HG03520 (cell line): ENCODE measurements around the gene ZNF584.

Source experiments
- ATAC-seq: cut with Tn5 transposase; IDR thresholded peaks from one replicate; pipeline ENCODE4 v1.9.1; 2021; ENCODE audit warnings: mild to moderate bottlenecking, moderate library complexity; ENCODE audit not compliant: unreplicated experiment

Gene ZNF584

DNA sequence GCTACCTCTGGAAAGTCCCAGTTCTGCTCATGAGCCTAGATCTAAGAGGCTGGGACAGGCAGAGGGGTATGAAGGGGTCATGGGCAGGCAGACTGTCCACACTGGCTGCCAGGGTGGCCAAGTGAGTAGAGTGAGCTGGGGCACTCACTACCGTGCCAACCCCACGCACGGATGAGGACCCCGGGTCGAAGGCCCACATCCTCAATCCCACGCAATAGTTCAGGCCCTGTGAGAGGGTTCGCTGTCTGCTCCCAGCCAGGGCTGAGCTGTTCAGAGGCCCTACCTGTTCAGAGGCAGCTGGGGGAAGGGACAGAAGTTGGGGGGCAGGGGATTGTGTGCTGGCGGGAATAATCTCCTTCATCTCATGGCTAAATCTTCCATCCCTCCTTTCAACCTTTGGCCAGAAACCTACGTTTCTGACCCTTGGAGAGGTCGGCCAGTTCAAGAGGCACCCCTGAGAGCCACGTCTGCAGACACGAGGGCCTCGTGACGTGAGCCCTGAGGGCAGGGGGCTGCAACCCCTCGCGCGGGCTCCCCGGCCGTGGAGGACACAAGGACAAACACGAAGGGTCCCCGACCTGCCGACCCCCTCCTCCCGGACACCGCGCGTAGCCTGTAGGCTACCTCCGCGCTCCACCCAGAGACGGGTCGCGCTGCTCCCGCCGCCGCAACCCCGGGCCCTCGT is 22.4 kb upstream of the ZNF584 start:
- ATAC-seq, result no peak

DNA sequence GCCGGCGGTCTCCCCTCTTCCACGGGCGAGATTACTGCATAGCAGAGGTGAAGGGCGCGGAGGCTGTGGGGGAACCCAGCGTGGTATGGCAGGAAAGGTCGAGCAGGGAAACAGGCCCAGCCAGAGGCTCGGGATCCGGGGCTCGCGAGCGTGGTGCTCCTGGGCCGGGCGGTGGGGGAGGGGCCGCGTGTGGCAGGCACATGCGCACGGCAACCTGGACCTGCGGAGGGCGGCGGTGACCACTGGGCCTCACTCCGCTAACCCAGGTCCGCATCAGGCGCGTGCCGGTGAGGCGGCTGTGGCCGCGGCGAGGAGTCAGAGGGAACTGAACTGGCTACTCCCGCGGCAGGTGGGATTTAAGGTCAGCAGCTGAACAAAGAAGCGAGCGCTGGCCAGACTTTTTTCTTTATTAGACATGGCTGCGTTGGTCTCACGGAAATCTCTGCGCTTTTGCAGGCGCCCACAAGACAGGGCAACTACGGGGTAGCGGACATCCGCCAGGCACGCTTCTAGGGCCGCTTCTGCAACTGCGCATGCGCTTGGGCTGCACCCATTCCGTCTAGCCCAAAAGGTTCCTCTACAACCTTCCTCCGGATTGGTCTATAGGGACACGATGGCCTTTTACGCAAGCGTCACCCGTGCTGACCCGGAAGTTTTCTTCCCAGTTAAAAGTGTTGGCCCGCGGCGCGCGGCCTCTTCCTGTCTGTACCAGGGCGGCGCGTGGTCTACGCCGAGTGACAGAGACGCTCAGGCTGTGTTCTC is 21.7 kb upstream of the ZNF584 start, which contains the start of gene RPS5:
Gene RPS5, plus strand, starts transcription at position 694 of the 762 bp plus-strand sequence. CDS start 869 bp downstream, outside the sequence.
- ATAC-seq, result peak; percentile 89

DNA sequence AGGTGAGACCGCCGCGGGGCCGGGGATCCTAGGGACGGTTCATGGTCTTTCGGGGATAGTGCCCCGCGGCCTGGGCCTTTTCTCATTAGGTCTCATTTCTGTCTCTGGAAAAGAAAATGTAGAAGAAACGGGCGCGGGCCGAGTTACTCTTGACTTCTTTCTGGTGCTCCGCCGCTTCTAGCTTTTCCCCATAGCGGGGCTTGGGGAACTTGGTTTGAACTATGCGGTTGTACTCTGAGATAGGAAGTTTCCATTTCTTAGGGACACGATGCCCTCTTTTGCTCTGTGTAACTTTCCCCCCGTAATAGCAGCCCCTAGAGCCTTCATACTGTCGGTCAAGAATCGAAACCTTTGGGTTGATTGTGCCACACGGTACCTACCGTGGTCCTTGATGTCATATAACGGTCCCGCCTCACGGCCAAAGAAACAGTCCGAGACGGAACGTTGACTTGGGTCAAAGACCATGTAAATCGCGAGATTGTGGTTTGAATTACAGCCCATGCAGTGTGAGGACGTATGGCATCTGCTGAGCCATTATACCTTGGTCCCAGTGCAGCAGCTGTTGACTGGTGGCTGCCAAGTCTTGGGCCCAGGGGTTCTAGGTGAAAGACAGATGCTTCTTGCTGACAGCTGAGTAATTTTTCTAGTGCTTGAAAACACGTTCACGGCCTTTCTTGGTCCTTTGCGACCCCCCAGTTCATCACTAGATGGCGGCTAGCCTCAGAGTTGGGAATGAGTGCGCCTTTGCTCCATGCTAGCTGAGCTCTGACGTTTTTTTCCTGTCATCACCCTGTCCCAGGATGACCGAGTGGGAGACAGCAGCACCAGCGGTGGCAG is 20.9 kb upstream of the ZNF584 start:
- no peak for ATAC-seq

DNA sequence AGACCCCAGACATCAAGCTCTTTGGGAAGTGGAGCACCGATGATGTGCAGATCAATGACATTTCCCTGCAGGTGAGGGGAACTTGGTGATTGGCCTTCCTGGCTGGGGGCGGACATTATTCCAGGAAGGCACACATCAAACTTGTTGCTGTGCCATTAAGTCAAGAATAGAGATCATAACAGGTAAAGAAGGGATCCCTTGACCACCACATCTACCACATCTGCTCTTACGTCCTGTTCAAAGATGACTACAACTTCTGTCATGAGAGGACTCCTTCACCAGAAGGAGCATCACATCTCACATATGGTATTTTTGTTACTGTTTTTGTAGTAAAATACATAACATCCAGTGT is 20.3 kb upstream of the ZNF584 start:
- no peak for ATAC-seq

DNA sequence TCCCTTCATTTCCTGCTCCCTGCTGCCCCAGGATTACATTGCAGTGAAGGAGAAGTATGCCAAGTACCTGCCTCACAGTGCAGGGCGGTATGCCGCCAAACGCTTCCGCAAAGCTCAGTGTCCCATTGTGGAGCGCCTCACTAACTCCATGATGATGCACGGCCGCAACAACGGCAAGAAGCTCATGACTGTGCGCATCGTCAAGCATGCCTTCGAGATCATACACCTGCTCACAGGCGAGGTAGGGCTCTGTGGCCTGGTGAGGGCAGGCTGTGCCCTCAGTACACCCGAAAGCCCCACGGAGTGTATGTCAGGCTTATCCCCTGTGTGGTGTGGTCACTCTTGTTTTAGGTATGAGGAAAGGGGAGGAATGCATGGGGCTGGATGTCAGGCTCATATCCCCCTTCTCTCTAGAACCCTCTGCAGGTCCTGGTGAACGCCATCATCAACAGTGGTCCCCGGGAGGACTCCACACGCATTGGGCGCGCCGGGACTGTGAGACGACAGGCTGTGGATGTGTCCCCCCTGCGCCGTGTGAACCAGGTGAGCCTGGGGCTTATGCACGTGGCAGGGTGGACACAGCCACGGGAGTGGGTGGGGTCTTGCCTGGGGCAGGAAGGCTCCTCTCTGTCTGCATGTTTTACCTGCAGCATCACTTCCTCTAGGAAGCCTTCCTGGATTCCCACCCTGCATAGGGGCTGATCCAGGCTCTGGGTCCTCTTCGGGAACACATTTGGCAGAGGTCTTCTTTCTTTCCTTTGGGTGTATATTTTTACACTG is 15.3 kb upstream of the ZNF584 start:
- no peak for ATAC-seq

DNA sequence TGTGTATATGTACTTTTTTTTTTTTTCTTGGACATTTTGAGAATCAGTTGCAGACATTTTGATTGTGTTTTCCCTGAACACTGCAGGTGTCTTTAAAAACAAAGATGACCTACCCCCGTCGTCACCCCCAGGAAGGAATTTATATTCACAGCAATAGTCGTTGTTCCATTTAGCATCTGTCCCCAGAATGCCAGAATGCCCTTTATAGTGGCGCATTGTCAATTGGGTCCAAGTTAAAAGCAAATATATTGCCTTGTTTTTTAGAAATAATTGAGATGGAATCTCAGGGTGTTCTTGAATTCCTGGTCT is 14.8 kb upstream of the ZNF584 start:
- ATAC-seq, result no peak

DNA sequence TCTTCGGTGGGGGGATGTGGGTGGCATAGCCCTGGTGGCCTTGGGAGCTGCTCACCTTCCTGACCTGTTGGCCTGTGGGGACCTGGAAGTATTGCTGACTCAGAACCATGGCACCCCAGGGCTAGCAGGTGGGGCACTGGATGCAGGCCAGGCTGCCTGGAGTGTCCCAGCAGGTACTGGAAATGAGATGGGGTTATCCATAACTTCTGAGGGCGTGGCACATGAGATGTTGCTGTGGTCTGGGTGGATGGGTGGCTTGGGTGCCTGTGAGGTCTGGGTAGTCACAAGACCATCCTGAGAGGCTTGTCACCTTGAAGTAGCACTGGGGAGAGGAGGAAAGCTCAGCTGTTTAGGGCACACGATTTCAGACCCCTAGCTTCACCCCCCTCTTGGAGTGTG is 13.6 kb upstream of the ZNF584 start:
- ATAC-seq, result no peak

DNA sequence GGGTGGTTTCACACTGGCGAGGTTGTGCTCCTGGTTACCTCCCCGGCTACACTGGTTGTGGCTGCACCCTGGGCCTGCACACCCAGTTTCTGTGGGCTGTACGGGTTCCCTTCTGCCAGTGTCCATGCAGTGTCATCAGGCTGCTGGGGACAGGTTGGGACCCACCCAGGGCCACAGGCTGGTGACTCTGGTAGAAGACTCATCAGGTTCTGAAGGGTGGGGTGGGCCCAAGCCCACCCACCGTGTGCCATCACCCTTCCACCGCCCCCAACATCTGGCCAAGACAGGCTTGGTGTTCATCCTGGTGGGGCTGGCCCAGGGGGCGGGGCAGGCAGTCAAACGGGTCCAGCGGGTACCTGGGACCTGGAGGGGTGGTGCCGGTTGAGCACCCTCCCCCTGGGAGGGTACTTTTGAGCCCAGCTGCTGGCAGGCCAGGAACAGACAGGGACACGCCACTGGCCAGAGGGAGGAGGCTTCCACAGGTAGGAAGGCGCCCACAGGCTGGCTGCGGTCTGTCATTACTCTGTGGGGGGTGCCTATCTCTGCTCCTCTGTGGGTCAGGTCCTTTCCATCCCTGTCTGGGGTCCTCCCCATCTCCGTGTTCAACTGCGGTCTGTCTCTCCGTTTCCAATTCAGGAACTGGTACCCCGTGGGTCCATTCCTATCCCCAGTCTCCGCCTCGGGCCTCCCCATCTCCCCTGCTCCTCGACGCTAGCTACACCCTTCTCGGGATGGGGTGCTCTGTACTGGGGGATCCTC is 13.1 kb upstream of the ZNF584 start, which contains the start of gene RNF225:
Gene RNF225, plus strand, starts transcription at position 437 of the 759 bp plus-strand sequence. CDS start 434 bp downstream, outside the sequence.
- ATAC-seq, result no peak

DNA sequence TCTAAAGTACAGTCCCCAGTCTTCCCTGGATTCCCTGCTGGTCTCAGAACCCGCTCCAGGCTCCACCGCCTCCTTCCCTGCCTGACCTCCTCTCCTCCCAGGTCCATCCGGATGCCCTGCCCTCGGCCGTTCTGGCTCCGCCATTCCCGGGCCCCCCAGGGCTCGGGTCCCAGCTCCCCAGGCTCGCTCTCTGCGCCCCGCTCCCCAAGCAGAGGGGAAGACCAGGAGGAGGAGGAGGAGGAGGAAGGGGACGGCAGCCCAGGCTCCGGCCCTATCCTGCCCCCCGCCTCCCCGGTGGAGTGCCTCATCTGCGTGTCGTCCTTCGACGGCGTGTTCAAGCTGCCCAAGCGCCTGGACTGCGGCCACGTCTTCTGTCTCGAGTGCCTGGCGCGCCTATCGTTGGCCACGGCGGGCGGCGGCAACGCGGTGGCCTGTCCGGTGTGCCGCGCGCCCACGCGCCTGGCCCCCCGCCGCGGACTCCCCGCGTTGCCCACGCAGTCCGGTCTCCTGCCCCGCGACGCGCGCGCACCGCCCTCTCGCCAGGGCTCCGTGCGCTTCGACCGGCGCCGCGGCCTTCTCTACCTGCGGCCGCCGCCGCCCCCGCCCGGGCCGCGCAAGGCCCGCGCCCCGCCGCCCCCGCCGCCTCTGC is 12.3 kb upstream of the ZNF584 start:
- no peak for ATAC-seq

DNA sequence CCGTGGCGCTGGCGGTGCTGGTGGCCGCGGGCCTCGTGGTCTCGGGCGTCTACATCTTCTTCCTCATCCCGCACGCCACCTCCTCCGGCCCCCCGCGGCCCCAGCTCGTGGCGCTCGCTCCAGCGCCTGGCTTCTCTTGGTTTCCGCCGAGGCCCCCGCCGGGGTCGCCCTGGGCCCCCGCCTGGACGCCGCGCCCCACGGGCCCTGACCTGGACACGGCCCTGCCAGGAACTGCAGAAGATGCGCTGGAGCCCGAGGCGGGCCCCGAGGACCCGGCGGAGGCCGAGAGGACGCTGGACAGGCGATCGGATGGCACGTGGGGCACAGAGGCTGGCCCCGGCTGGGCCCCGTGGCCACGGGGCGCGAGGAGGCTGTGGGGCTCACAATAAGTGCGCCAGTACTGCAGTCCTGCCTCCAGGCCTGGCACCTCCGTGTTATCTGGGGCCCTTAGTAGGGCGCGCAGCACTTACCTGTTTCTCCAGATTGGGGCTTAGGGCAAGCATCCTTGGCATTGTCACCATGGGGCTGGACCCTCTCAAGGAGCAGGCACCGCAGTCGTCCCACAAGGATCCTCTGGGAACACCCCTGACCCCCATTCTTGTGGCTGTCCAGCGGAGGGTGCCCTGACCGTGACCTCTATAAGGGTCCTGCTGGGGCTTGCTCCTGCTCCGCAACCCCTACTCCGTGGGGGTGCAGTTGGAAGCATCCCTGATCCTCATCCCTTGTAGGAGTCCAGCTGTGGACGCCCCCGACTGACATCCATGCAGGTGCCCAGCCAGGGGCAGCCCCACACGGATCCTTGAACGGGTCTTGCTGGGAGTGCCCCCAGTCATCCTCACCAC is 11.5 kb upstream of the ZNF584 start:
- ATAC-seq, result no peak

DNA sequence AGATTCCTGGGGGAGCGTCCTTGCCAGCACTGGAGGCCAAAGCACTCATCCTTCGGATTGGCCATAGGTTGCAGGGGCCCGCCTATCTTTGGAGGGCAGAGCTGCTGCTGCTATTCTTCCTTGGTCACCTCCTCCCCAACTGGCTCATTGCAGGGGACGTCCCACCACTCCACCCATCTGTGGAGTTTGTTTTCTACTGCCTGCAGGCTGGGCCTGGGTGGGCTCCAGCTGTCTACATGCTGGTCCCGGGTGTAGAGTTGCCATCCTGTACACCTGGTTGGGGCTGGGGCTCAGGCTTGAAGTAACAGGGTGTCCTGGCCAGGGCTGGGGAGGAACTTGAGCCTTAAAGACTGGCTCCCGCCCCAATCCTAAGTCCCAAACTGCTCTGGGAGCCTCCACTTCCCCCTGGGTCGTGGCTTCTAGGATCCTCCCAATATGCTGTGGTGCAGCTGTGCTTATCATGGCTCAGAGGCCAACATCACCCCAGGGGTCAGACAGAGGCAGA is 10.9 kb upstream of the ZNF584 start:
- ATAC-seq, result no peak

DNA sequence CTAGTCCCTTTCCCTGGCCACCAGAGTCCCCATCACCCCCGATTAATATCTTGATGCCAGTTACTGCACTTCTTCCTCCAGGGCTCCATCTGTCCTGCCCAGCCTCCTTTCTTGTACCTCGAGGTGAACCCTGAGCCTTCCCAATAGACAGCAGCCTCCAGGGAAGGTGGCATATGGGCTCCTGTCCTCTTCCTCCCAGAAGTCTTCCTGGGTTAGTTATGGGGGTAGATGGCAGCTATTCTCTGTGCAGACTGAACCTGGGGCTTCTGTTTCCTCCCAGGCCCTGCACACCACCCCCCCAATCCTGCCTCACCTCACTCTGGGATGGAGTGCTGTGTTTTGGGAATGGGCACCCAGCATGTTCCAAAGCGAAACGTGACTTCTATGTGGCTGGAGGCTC is 10.4 kb upstream of the ZNF584 start:
- ATAC-seq, result no peak

DNA sequence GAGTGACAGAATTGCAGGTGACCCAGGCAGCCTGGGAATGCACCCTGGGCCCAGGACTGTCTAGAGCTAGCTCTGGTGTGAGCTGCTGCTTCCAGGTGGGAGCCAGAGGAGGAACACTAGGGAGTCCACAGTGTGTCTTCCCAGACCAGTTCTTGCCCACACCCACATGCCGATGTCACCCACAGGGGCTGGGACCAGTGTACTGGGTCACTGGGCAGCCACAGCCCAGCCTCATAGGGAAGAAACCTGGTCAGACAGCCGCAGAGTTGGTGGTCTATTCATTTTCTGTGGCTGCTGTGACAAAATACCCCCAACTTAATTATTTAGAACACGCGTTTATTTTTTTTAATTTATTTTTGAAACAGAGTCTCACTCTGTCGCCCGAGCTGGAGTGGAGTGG is 9.9 kb upstream of the ZNF584 start:
- no peak for ATAC-seq

DNA sequence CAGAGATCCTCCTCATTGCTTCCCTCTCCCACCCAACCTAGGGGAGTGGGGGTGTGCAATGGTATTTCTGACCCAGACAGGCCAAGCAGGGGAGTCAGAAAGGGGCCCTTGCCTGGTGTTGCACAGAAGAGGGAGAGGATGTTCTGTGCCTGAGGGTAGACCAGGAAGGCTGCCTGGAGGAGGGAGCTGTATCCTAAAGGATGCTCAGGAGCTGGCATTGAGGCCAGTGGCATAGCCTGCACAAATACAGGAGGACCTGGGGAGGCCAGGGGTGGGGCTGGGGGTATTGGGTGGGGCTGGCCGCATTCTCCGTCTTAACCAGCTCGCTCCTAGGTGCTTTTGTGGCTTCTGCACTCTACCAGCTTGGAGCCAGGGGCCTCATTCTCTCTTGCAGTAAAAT is 8.5 kb upstream of the ZNF584 start:
- ATAC-seq, result no peak

DNA sequence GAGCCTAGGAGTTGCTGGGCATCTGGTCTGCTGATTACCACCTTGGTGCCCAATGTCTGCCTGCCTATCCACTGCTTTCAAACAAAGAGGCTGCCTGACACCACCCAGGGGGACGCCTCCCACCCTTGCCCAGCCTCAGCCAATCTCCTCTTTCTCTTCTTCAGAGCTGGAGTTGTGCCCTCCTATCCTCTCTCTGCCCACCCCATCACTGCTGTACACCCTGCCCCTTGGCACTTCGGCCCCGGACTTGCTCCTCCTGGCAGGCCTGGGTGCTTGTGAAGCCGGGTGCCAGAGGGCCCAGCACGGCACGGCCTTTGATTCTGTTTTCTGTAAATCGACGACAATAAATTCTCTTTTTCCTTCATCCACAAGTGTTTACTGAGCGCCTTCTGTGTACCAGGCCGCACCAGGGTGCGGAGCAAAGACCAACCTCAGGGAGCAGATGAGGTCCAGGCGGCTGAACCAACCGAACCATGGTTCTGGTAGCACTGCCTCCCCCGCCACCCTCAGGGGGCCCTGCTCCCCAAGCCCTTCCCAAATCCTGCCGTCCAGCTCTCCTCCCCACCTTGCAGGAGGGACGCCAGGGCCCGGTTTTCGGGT is 8.0 kb upstream of the ZNF584 start:
- ATAC-seq, result no peak

DNA sequence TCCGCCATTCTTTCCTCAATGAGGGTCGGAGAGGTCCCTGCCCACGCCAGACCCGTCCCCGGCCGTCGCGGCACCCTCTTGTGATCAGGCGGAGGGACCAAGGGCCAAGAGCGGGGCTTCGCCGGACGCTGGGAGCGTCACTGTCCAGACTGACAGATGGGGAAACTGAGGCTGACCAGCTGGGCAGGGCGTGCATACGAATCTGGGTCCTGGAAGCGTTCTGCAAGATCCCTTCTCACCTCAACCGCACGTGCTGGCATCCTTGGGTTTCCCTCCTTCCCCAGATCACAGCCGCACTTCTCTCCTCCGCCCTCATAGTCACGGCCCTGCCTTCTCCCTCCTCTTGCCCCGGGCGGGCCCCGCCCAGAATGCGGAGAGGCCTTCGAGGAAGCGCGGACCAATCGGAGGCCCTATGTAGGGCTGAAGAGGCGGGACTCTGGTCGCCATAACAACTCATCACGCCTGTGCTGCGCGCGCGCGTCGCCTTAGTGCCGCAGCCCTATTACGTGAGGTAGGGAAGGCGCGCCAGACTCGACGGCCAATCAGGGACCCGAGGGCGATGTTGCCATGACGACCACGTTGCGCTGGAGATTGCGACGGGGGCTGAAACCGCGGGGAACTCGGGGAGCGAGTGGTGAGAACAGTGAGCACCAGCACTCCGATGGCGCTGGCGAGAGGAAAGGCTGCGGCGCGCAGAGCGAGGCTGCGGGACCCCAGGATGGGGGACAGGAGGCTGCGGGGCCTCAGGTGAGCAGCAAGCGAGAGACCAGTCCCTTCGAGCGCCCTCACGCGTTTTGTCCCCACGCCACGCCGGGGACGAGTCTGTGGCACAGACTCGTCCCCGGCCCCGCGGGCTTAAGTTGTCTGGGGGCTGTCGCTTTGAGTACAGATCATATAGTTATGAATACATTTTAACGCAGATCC is 7.3 kb upstream of the ZNF584 start:
- ATAC-seq, result peak; percentile 99

DNA sequence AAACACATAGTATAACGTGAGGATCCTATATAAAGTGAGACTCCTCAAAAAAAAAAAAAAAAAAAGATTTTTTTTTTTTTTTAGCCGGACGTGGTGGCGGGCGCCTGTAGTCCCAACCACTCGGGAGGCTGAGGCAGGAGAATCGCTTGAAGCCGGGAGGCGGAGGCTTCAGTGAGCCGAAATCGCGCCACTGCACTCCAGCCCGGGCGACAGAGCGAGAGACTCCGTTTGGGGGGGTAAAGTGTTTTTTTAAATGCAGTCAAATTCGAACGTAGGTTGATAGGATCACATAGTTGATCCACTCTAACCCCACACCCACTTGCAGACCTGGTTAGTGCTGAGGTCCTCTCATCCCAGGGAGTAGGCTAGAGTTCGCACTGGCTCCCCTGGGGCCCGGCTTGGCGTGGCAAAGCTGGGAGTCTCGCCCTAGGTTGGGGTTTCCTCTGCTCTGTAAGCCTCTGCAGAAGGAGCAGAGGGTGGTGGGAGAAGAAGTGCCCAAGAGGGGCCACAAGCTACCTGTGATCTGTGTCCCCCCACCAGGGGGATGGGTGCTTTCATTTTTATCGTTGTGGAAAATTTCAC is 6.5 kb upstream of the ZNF584 start:
- ATAC-seq, result no peak
